ENCODE data around the gene HMGN2.

DNA sequence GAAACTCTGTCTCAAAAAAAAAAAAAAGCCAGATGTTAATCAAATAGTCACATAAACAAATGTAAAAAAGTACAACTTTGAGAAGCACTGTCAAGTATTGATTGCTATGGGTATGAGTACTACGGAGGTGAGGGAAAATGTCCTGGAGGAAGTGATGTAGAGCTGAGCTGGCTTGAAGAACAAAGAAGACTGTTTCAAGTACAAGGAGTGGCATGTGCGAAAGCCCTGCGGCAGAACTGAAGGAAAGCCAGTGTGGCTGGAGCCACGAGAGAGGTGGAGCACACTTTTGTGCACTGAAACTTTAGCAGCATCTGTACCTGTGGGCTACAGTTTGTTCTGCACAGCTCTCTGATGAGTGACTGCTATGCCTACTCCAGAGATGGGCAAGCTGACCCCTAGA is 51.9 kb downstream of the HMGN2 start:
- TF ChIP-seq GATA3 (IDR thresholded peaks at IDR 0.05; ENCODE audit: low read depth, low read length), result no peak
- TF ChIP-seq GATA2 (IDR thresholded peaks at IDR 0.05; ENCODE audit: low read depth, low read length), result no peak
